ENCODE measurements around the gene SCAMP1. TPM values are rescaled to one million over a fixed set of nuclear protein-coding genes. Genes with fewer than 3 reads are reported as not detected.

The SCAMP1 gene
- total RNA-seq, 2 experiments from 2014 or later: 13.6 to 18.3 TPM

DNA sequence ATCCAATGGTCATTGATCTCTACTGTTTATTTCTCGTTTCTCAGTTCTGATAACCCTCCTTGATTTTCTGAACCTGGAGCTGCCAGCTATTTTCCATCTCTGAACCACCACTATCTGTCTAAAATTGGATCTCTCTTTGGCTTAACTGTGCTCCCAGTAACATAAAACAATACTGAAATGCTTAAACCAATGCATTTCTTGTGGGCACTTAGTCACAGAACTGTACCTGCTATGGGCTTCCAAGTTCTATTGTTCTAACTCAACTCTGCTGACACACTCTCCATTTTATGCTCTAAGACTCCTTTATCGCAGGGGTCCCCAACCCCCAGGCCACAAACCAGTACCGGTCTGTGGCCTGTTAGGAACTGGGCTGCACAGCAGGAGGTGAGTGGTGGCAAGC lies 167.5 kb downstream of the SCAMP1 start:
- POLR2A ChIA-PET: no interaction called here
- CTCF ChIA-PET: no interaction called here

More for the DNA sequence above, 167.5 kb downstream of the SCAMP1 start:
- no peak overlapping the region for H3K27ac Mint-ChIP-seq
- intact Hi-C loops (cut with micrococcal nuclease): no loop called here
- H3K4me3 Mint-ChIP-seq: no peak overlapping the region
- H3K27me3 Mint-ChIP-seq: peaks cover 9% of the 10 kb centered on the region
- H3K4me1 Mint-ChIP-seq (ENCODE audit: low read depth): peaks cover 2% of the 10 kb centered on the region
- no peaks in the 10 kb centered on the region for H3K9me3 Mint-ChIP-seq
- DNase-seq: no peak
- H3K36me3 Mint-ChIP-seq: no peaks in the 10 kb centered on the region

Other genes with a start within 250 kb of the SCAMP1 start
- 10 to 100 TPM; 36.5 to 40.2 TPM for gene AP3B1, start 65.9 kb upstream of the SCAMP1 start, total RNA-seq

Data from activated CD4-positive, alpha-beta memory T cell treated with anti-CD3 and anti-CD28 coated beads for 36 hours (primary cell).